SK-N-SH (cell line): ENCODE results near the gene CBR1. TPM values are rescaled to one million over a fixed set of nuclear protein-coding genes. Genes with fewer than 3 reads are reported as not detected.

Experiments
- CTCF ChIA-PET: fragments of 300-600, 350-600 bp; formaldehyde crosslinking; extraction: SDS; loops from one replicate; lab custom pipeline; 2021; lab: Yijun Ruan, JAX
- POLR2A ChIA-PET: fragments of 350-600 bp; sonication (Branson Sonifier 250); formaldehyde crosslinking; extraction: SDS; loops from one replicate; lab custom pipeline; 2020; ENCODE audit warnings: antibody characterized with exemption, inconsistent platforms; lab: Yijun Ruan, JAX
- DNase-seq: peaks from one replicate; pipeline ENCODE4 v3.0.0; 2012
- H2AFZ ChIP-seq: fragments of 200-600 bp; sonication (generic); 2 replicates; pipeline ENCODE4 v1.8.1; 2016; ENCODE audit warnings: antibody characterized with exemption, mild to moderate bottlenecking, low read depth
- H3F3A ChIP-seq: fragments of 200-600 bp; sonication (generic); replicated peaks from 2 replicates; pipeline ENCODE3; 2016; ENCODE audit warnings: antibody characterized with exemption, mild to moderate bottlenecking; ENCODE audit not compliant: insufficient read depth
- H3K27ac ChIP-seq, 2 experiments: fragments of 200-500 bp in 1 of 2; fragments of 200-600 bp in 1 of 2; sonication (Bioruptor generic) in 1 of 2; sonication (generic), shearing (Covaris generic) in 1 of 2; 2 replicates each; pipeline versions ENCODE4 v1.5.1 to v1.6.1; 2014 to 2016; ENCODE audit warnings: low read depth in 2 of 2, inconsistent platforms in 1 of 2, low read length in 1 of 2, mild to moderate bottlenecking in 1 of 2, mixed read lengths in 1 of 2
- H3K27me3 ChIP-seq: fragments of 200-600 bp; sonication (generic), shearing (Covaris generic); 2 replicates; pipeline ENCODE4 v1.6.1; 2016; ENCODE audit warnings: mixed run types; ENCODE audit not compliant: insufficient read depth
- H3K36me3 ChIP-seq, 2 experiments: fragments of 200-500 bp in 1 of 2; fragments of 200-600 bp in 1 of 2; sonication (Bioruptor generic) in 1 of 2; sonication (generic) in 1 of 2; replicated peaks in 1 of 2; 2 replicates each; pipeline versions ENCODE3 to v1.5.1; 2014 to 2016; ENCODE audit warnings: low read length in 1 of 2, mild to moderate bottlenecking in 1 of 2; ENCODE audit not compliant: insufficient read depth in 2 of 2, control insufficient read depth in 1 of 2
- H3K4me1 ChIP-seq, 2 experiments: fragments of 200-500 bp in 1 of 2; fragments of 200-600 bp in 1 of 2; sonication (Bioruptor generic) in 1 of 2; sonication (generic), shearing (Covaris generic) in 1 of 2; 2 replicates each; pipeline versions ENCODE4 v1.5.1 to v1.6.1; 2014 to 2016; ENCODE audit warnings: low read depth in 1 of 2, low read length in 1 of 2, mixed run types in 1 of 2; ENCODE audit not compliant: insufficient read depth in 2 of 2, control insufficient read depth in 1 of 2
- H3K4me2 ChIP-seq: fragments of 200-600 bp; sonication (generic), shearing (Covaris generic); 2 replicates; pipeline ENCODE4 v1.6.1; 2017; ENCODE audit warnings: mixed run types
- H3K4me3 ChIP-seq, 2 experiments: fragments of 200-500 bp in 1 of 2; fragments of 200-600 bp in 1 of 2; sonication (Bioruptor generic) in 1 of 2; sonication (generic), shearing (Covaris generic) in 1 of 2; 2 replicates each; pipeline versions ENCODE4 v1.5.1 to v1.8.1; 2014 to 2016; ENCODE audit warnings: low read depth in 2 of 2, inconsistent platforms in 1 of 2, low read length in 1 of 2, mild to moderate bottlenecking in 1 of 2, mixed read lengths in 1 of 2, moderate library complexity in 1 of 2
- H3K79me2 ChIP-seq: fragments of 200-600 bp; sonication (generic); 2 replicates; pipeline ENCODE4 v1.8.1; 2017; ENCODE audit warnings: mild to moderate bottlenecking; ENCODE audit not compliant: insufficient read depth
- H3K9ac ChIP-seq: fragments of 200-600 bp; sonication (generic); 2 replicates; pipeline ENCODE4 v1.6.1; 2017; ENCODE audit warnings: mixed run types
- H3K9me2 ChIP-seq: fragments of 200-600 bp; sonication (generic); 2 replicates; pipeline ENCODE4 v1.6.1; 2017; ENCODE audit warnings: mixed run types
- H3K9me3 ChIP-seq: fragments of 200-600 bp; sonication (generic); 2 replicates; pipeline ENCODE4 v1.6.1; 2017; ENCODE audit warnings: mixed run types, mild to moderate bottlenecking, moderate library complexity
- H4K20me1 ChIP-seq: fragments of 200-600 bp; sonication (generic); 2 replicates; pipeline ENCODE4 v1.6.1; 2017; ENCODE audit warnings: mild to moderate bottlenecking, mixed run types; ENCODE audit not compliant: insufficient read depth
- CHD2 ChIP-seq: fragments of 150-350 bp; IDR thresholded peaks from 2 replicates; pipeline ENCODE4 v1.6.1; 2018; ENCODE audit warnings: low read length; ENCODE audit not compliant: partially characterized antibody
- CTCF ChIP-seq: fragments of 200-600 bp; sonication (generic); IDR thresholded peaks from 2 replicates; pipeline ENCODE4 v1.6.1; 2017; ENCODE audit warnings: antibody characterized with exemption, mild to moderate bottlenecking, moderate library complexity
- EP300 ChIP-seq, 2 experiments: IDR thresholded peaks; 2 replicates each; pipeline versions ENCODE4 v1.4.0 to v1.6.1; 2012; ENCODE audit warnings: borderline replicate concordance in 1 of 2, low read depth in 1 of 2, low read length in 1 of 2
- EZH2phosphoT487 ChIP-seq: fragments of 200-600 bp; sonication (generic); IDR thresholded peaks from 2 replicates; pipeline ENCODE4 v1.6.1; 2017; ENCODE audit warnings: low read depth, mixed run types, mild to moderate bottlenecking, antibody characterized with exemption, moderate library complexity, borderline replicate concordance
- FOXM1 ChIP-seq: IDR thresholded peaks from 2 replicates; pipeline ENCODE4 v1.4.0; 2012; ENCODE audit warnings: low read depth, mild to moderate bottlenecking
- GABPA ChIP-seq: IDR thresholded peaks from 2 replicates; pipeline ENCODE4 v1.4.0; 2012; ENCODE audit warnings: low read depth, mild to moderate bottlenecking
- GATA2 ChIP-seq: sonication (generic); formaldehyde crosslinking; IDR thresholded peaks from 2 replicates; pipeline ENCODE4 v1.5.0; 2020; ENCODE audit warnings: mild to moderate bottlenecking, missing genetic modification reagents
- JUND ChIP-seq: IDR thresholded peaks from 2 replicates; pipeline ENCODE4 v1.4.0; 2012
- MAX ChIP-seq: IDR thresholded peaks from 2 replicates; pipeline ENCODE4 v1.4.0; 2012; ENCODE audit warnings: low read depth
- MXI1 ChIP-seq: IDR thresholded peaks from 2 replicates; pipeline ENCODE4 v1.6.1; 2012; ENCODE audit warnings: mild to moderate bottlenecking, low read depth, low read length, improper control_type of control experiment
- NRF1 ChIP-seq: IDR thresholded peaks from 2 replicates; pipeline ENCODE4 v1.6.1; 2012; ENCODE audit warnings: low read depth, mild to moderate bottlenecking, low read length
- RAD21 ChIP-seq: IDR thresholded peaks from 2 replicates; pipeline ENCODE4 v1.6.1; 2012; ENCODE audit warnings: mild to moderate bottlenecking, low read length
- REST ChIP-seq: IDR thresholded peaks from 2 replicates; pipeline ENCODE4 v1.6.1; 2012; ENCODE audit warnings: mild to moderate bottlenecking, low read depth, low read length, moderate library complexity
- RFX5 ChIP-seq: IDR thresholded peaks from 2 replicates; pipeline ENCODE4 v1.6.1; 2012; ENCODE audit warnings: mild to moderate bottlenecking, improper control_type of control experiment, low read length
- RXRA ChIP-seq: IDR thresholded peaks from 2 replicates; pipeline ENCODE4 v1.4.0; 2012; ENCODE audit warnings: low read depth, mild to moderate bottlenecking, borderline replicate concordance
- SMC3 ChIP-seq: IDR thresholded peaks from 2 replicates; pipeline ENCODE4 v1.6.1; 2012; ENCODE audit warnings: low read depth, low read length, improper control_type of control experiment
- TEAD4 ChIP-seq: IDR thresholded peaks from 2 replicates; pipeline ENCODE4 v1.4.0; 2012; ENCODE audit warnings: mild to moderate bottlenecking, borderline replicate concordance; ENCODE audit not compliant: insufficient read depth
- USF1 ChIP-seq: IDR thresholded peaks from 2 replicates; pipeline ENCODE4 v1.4.0; 2012; ENCODE audit warnings: low read depth, borderline replicate concordance
- USF2 ChIP-seq: fragments of 150-350 bp; IDR thresholded peaks from 2 replicates; pipeline ENCODE4 v1.6.1; 2017; ENCODE audit warnings: antibody characterized with exemption, low read length, low read depth, borderline replicate concordance
- YY1 ChIP-seq: IDR thresholded peaks from 2 replicates; pipeline ENCODE4 v1.4.0; 2012; ENCODE audit warnings: low read depth, mild to moderate bottlenecking
- WGBS: methylation state at CpG from one replicate; pipeline ENCODE4 v1.1.6; 2017; ENCODE audit warnings: low lambda C conversion rate; 5-methylcytosine and 5-hydroxymethylcytosine counted together
- polyA plus RNA-seq, 3 experiments: library from polyadenylated mRNA; depleted of rRNA; stranded (reverse); fragments of >200 nt; gene quantifications; 2 replicates each; pipeline ENCODE4 v1.2.3, GENCODE V29; 2012

CBR1 gene
- polyA plus RNA-seq, 1 of the 3 experiments (the other 2 are of a cell fraction), result 136 TPM

GRCh38 chr21:36080386-36080785 lies 10.6 kb downstream of the CBR1 start:
- no peak overlapping the region for H3K4me3 ChIP-seq
- ChIA-PET POLR2A (no interaction called here), CTCF (interaction anchor here (1.4 kb wide), 1 partner anchor 45 kb away, joined by 3 read pairs; no protein-coding TSS in a partner anchor)
- no peaks in the 10 kb centered on the region for H4K20me1 ChIP-seq
- H3K27me3 ChIP-seq, result no peaks in the 10 kb centered on the region
- H3K79me2 ChIP-seq, result no peaks in the 10 kb centered on the region
- no peaks in the 10 kb centered on the region for H3K36me3 ChIP-seq
- no peak for DNase-seq
- H3K4me2 ChIP-seq, result no peak overlapping the region
- H3F3A ChIP-seq, result no peaks in the 10 kb centered on the region
- no peak overlapping the region for H2AFZ ChIP-seq
- WGBS, result 100% methylated on average over 1 of the region's 1 CpG
- H3K4me1 ChIP-seq, result no peaks in the 10 kb centered on the region
- no peaks in the 10 kb centered on the region for H3K9me2 ChIP-seq
- no peaks in the 10 kb centered on the region for H3K9me3 ChIP-seq
- H3K27ac ChIP-seq, result no peak overlapping the region
- TF ChIP-seq YY1, result no peak
- TF ChIP-seq RAD21, result no peak
- no peak for TF ChIP-seq GATA2 (CRISPR knock-in tag)
- TF ChIP-seq SMC3, result no peak
- TF ChIP-seq EZH2phosphoT487, result no peak
- TF ChIP-seq RFX5, result no peak
- TF ChIP-seq CHD2, result no peak
- no peak for TF ChIP-seq GABPA
- no peak for TF ChIP-seq EP300 (IDR thresholded peaks at IDR 0.05; ENCODE audit: borderline replicate concordance in 1 of 2, low read depth in 1 of 2, low read length in 1 of 2)
- no peak for TF ChIP-seq JUND
- TF ChIP-seq MAX, result no peak
- TF ChIP-seq REST, result no peak
- no peak for TF ChIP-seq NRF1
- TF ChIP-seq USF2, result no peak
- TF ChIP-seq TEAD4, result no peak
- TF ChIP-seq USF1, result no peak
- TF ChIP-seq RXRA, result no peak
- TF ChIP-seq FOXM1, result no peak
- no peak for TF ChIP-seq MXI1
- no peak for TF ChIP-seq CTCF
- no peak overlapping the region for H3K9ac ChIP-seq
